HepG2 (cell line): ENCODE results near the gene RFFL. TPM values are rescaled to one million over a fixed set of nuclear protein-coding genes. Genes with fewer than 3 reads are reported as not detected.

ENCODE experiments used
- CREBL2 ChIP-seq: sonication (generic); formaldehyde crosslinking; IDR thresholded peaks from 2 replicates; pipeline ENCODE4 v1.8.1; 2023; ENCODE audit warnings: missing genetic modification reagents, mild to moderate bottlenecking, borderline replicate concordance
- DMAP1 ChIP-seq: IDR thresholded peaks from 2 replicates; pipeline ENCODE4 v1.6.1; 2016
- EEA1 ChIP-seq: sonication (generic); formaldehyde crosslinking; IDR thresholded peaks from 2 replicates; pipeline ENCODE4 v1.5.1; 2020; ENCODE audit warnings: mild to moderate bottlenecking, missing genetic modification reagents, borderline replicate concordance
- HOXA3 ChIP-seq: sonication (generic); formaldehyde crosslinking; IDR thresholded peaks from 2 replicates; pipeline ENCODE4 v1.5.0; 2020; ENCODE audit warnings: missing genetic modification reagents
- PAWR ChIP-seq: sonication (generic); formaldehyde crosslinking; IDR thresholded peaks from 2 replicates; pipeline ENCODE4 v1.4.0; 2020; ENCODE audit warnings: missing genetic modification reagents, mild to moderate bottlenecking, borderline replicate concordance
- SMYD3 ChIP-seq: sonication (generic); formaldehyde crosslinking; IDR thresholded peaks from 2 replicates; pipeline ENCODE4 v1.8.1; 2023; ENCODE audit warnings: mild to moderate bottlenecking, missing genetic modification reagents
- SOX6 ChIP-seq, 2 experiments: fragments of 450-650 bp in 1 of 2; sonication (generic) in 1 of 2; formaldehyde crosslinking in 1 of 2; IDR thresholded peaks; 2 replicates each; pipeline versions ENCODE4 v1.4.0 to v1.6.1; 2017 to 2020; ENCODE audit warnings: antibody characterized with exemption in 1 of 2, mild to moderate bottlenecking in 1 of 2, missing genetic modification reagents in 1 of 2
- SRSF1 ChIP-seq: fragments of 200-400 bp; formaldehyde crosslinking; optimal IDR thresholded peaks from 2 replicates; pipeline ENCODE3; 2017; ENCODE audit warnings: mild to moderate bottlenecking, low read depth, low read length, moderate library complexity
- THAP9 ChIP-seq: sonication (generic); formaldehyde crosslinking; IDR thresholded peaks from 2 replicates; pipeline ENCODE4; 2020; ENCODE audit warnings: missing genetic modification reagents, mild to moderate bottlenecking, borderline replicate concordance
- ZKSCAN8 ChIP-seq: IDR thresholded peaks from 2 replicates; pipeline ENCODE4 v1.6.1; 2016; ENCODE audit warnings: borderline replicate concordance, missing genetic modification reagents, missing compliant biosample characterization
- ZNF12 ChIP-seq: sonication (generic); formaldehyde crosslinking; IDR thresholded peaks from 2 replicates; pipeline ENCODE4 v1.5.0; 2020; ENCODE audit warnings: missing genetic modification reagents
- ZNF432 ChIP-seq: sonication (generic); formaldehyde crosslinking; IDR thresholded peaks from 2 replicates; pipeline ENCODE4 v1.5.0; 2020; ENCODE audit warnings: missing genetic modification reagents, mild to moderate bottlenecking, borderline replicate concordance
- ZNF644 ChIP-seq: IDR thresholded peaks from 2 replicates; pipeline ENCODE4 v1.6.1; 2016; ENCODE audit warnings: low read depth
- ZNF713 ChIP-seq: sonication (generic); formaldehyde crosslinking; IDR thresholded peaks from 2 replicates; pipeline ENCODE4 v1.4.0; 2020; ENCODE audit warnings: mild to moderate bottlenecking, missing genetic modification reagents
- polyA plus RNA-seq, 8 experiments: library from polyadenylated mRNA; depleted of rRNA in 3 of 8; stranded (reverse) in 7 of 8; unstranded in 1 of 8; fragments of >200 nt; fragmentation: Illumina TruSeq in 4 of 8; extraction: Trizol in 4 of 8; gene quantifications; 2 replicates each; pipeline versions ENCODE4 v1.2.1 to v1.2.3, GENCODE V29; 2011 to 2016; ENCODE audit warnings: low read depth in 4 of 8, missing spikeins in 1 of 8, mixed read lengths in 1 of 8; ENCODE audit not compliant: insufficient read depth in 1 of 8
- total RNA-seq, 5 experiments: library from RNA; depleted of rRNA; stranded (reverse); fragments of >200 nt; fragmentation: Illumina TruSeq; extraction: Trizol; gene quantifications; 2 replicates each; pipeline ENCODE4 v1.2.3, GENCODE V29; 2016; ENCODE audit warnings: low read depth in 1 of 5
- TF ChIP-seq, protein P1 (sequence below): sonication (generic); formaldehyde crosslinking; IDR thresholded peaks from 2 replicates; pipeline ENCODE4 v1.4.0; 2020; ENCODE audit warnings: missing genetic modification reagents, mild to moderate bottlenecking, borderline replicate concordance
- TF ChIP-seq, protein P2 (sequence below): sonication (generic); formaldehyde crosslinking; IDR thresholded peaks from 2 replicates; pipeline ENCODE4 v1.4.0; 2020; ENCODE audit warnings: missing genetic modification reagents
- TF ChIP-seq, protein P3 (sequence below): sonication (generic); formaldehyde crosslinking; IDR thresholded peaks from 2 replicates; pipeline ENCODE4 v1.9.0; 2021; ENCODE audit warnings: missing genetic modification reagents, borderline replicate concordance

Gene RFFL
- total and polyA plus RNA-seq, 2 of the 13 experiments (the other 11 are each of a cell fraction or from before 2014, with no cell fraction given): 24.3 to 48.6 TPM

DNA sequence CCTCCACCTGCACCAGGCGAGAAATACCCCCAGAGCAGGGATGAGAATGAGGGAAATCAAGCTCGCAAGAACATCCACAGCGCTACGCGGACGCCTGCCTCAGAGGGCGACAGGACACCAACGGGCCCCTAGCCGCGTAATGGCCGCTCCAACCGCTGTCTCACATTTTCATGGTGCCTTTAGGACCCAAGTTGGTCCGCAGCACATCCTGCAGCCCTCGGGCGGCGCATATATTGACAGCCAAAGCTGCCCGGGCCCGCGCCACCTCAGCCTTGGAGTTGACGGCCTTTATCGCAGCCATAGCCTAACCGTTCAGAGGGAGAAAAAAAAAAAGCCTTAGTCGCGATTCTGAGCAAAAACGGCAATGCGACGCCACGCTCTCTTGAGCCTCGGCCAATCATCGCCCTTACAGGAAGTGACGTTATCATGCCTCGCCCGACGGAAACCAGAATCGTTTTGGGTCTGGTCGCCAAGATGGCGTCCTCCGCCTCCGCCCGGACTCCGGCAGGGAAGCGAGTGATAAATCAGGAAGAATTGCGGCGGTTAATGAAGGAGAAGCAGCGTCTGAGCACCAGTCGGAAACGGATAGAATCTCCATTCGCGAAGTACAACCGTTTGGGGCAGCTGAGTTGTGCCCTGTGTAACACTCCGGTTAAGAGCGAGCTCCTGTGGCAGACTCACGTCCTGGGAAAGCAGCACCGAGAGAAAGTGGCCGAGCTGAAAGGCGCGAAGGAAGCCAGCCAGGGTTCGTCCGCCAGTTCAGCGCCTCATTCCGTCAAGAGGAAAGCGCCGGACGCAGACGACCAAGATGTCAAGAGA, 102.2 kb downstream of the RFFL start, which contains the start of the genes CCT6B and ZNF830 (continued):
- TF ChIP-seq SOX6 (IDR thresholded peaks at IDR 0.05): no peak
- no peak for TF ChIP-seq SOX6 (CRISPR knock-in tag; IDR thresholded peaks at IDR 0.05)
- TF ChIP-seq THAP9 (CRISPR knock-in tag): peak; percentile 89; the same call in 1 of the 2 replicates
- no peak for TF ChIP-seq EEA1 (CRISPR knock-in tag)
- peak; percentile 82; the same call in 1 of the 2 replicates for TF ChIP-seq DMAP1 (CRISPR knock-in tag)
- TF ChIP-seq, protein P1, sequence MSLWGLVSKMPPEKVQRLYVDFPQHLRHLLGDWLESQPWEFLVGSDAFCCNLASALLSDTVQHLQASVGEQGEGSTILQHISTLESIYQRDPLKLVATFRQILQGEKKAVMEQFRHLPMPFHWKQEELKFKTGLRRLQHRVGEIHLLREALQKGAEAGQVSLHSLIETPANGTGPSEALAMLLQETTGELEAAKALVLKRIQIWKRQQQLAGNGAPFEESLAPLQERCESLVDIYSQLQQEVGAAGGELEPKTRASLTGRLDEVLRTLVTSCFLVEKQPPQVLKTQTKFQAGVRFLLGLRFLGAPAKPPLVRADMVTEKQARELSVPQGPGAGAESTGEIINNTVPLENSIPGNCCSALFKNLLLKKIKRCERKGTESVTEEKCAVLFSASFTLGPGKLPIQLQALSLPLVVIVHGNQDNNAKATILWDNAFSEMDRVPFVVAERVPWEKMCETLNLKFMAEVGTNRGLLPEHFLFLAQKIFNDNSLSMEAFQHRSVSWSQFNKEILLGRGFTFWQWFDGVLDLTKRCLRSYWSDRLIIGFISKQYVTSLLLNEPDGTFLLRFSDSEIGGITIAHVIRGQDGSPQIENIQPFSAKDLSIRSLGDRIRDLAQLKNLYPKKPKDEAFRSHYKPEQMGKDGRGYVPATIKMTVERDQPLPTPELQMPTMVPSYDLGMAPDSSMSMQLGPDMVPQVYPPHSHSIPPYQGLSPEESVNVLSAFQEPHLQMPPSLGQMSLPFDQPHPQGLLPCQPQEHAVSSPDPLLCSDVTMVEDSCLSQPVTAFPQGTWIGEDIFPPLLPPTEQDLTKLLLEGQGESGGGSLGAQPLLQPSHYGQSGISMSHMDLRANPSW (CRISPR knock-in tag): 0 out of 2 replicates have a peak, but pooled peaks have one; percentile 54
- peak; percentile 36; the same call in 1 of the 2 replicates for TF ChIP-seq ZKSCAN8 (CRISPR knock-in tag)
- TF ChIP-seq, protein P2, sequence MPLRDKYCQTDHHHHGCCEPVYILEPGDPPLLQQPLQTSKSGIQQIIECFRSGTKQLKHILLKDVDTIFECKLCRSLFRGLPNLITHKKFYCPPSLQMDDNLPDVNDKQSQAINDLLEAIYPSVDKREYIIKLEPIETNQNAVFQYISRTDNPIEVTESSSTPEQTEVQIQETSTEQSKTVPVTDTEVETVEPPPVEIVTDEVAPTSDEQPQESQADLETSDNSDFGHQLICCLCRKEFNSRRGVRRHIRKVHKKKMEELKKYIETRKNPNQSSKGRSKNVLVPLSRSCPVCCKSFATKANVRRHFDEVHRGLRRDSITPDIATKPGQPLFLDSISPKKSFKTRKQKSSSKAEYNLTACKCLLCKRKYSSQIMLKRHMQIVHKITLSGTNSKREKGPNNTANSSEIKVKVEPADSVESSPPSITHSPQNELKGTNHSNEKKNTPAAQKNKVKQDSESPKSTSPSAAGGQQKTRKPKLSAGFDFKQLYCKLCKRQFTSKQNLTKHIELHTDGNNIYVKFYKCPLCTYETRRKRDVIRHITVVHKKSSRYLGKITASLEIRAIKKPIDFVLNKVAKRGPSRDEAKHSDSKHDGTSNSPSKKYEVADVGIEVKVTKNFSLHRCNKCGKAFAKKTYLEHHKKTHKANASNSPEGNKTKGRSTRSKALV (CRISPR knock-in tag): no peak
- no peak for TF ChIP-seq ZNF432 (CRISPR knock-in tag)
- peak; percentile 98 for TF ChIP-seq HOXA3 (CRISPR knock-in tag)
- TF ChIP-seq SRSF1: no peak
- TF ChIP-seq, protein P3, sequence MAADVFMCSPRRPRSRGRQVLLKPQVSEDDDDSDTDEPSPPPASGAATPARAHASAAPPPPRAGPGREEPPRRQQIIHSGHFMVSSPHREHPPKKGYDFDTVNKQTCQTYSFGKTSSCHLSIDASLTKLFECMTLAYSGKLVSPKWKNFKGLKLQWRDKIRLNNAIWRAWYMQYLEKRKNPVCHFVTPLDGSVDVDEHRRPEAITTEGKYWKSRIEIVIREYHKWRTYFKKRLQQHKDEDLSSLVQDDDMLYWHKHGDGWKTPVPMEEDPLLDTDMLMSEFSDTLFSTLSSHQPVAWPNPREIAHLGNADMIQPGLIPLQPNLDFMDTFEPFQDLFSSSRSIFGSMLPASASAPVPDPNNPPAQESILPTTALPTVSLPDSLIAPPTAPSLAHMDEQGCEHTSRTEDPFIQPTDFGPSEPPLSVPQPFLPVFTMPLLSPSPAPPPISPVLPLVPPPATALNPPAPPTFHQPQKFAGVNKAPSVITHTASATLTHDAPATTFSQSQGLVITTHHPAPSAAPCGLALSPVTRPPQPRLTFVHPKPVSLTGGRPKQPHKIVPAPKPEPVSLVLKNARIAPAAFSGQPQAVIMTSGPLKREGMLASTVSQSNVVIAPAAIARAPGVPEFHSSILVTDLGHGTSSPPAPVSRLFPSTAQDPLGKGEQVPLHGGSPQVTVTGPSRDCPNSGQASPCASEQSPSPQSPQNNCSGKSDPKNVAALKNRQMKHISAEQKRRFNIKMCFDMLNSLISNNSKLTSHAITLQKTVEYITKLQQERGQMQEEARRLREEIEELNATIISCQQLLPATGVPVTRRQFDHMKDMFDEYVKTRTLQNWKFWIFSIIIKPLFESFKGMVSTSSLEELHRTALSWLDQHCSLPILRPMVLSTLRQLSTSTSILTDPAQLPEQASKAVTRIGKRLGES (CRISPR knock-in tag): no peak
- no peak for TF ChIP-seq ZNF644 (CRISPR knock-in tag)
- peak; percentile 68; the same call in 1 of the 2 replicates for TF ChIP-seq ZNF713 (CRISPR knock-in tag)
- no peak for TF ChIP-seq ZNF12 (CRISPR knock-in tag)
- TF ChIP-seq CREBL2 (CRISPR knock-in tag): no peak
- peak; percentile 51; the same call in 1 of the 2 replicates for TF ChIP-seq SMYD3
- TF ChIP-seq PAWR (CRISPR knock-in tag): no peak
